ENCODE data around the gene DCDC2C. TPM values are rescaled to one million over a fixed set of nuclear protein-coding genes. Genes with fewer than 3 reads are reported as not detected.

DCDC2C gene
- total RNA-seq, 1 experiment from 2014 or later, result 0.43 TPM

DNA sequence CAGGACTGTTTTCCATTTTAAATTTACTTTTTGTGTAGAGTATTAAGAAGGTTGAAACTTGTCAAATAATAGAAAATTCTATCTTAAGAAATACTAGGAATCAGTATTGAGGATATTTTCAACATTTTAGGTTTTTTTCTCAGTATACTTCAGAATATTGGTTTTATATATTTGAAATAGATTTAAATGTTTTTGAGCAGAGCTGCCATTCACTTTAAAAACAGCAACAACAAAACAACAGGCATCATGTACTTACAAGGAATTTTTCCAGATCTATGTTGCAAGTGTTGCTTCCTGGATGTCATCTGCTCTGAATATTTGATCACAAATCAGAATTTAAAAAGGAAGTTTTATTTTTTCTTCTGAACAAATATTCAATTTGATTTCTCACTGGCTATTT is 84.4 kb downstream of the DCDC2C start:
- BruUV-seq (replicated peaks), result no TSS peak
- POLR2A ChIA-PET (ENCODE audit: low non-redundant PET), result no interaction called here

DNA sequence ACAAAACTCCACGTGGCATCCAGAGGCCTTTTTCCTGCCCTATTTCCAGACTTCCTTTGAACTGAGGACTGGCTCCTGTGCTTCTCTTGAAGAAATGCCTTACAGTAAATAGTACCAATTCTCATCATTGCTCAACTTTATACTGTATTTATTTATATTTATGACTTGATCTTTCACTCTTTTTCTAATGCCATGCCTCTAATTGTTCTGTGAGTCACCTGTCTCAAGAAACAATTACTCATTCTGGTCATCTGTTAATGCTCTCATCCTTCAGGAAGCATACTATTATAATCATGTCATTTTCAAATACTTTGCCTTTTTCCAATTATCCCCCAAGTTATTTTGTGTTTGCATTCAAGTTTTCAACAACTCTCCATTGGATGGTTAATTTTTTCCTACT is 85.9 kb downstream of the DCDC2C start:
- BruUV-seq (replicated peaks), result no TSS peak

More for the DNA sequence above, 84.4 kb downstream of the DCDC2C start:
- H3K4me3 ChIP-seq (ENCODE audit: low read depth, low read length, poor library complexity, severe bottlenecking), result no peak overlapping the region
- intact Hi-C loops (cut with micrococcal nuclease; ENCODE audit: unreplicated experiment), result no loop called here
- no peaks in the 10 kb centered on the region for H3K36me3 ChIP-seq (ENCODE audit: insufficient read depth, low read length, poor library complexity, severe bottlenecking)
- no peaks in the 10 kb centered on the region for H3K9me3 ChIP-seq (ENCODE audit: low read depth, low read length, poor library complexity, severe bottlenecking)
- H3K4me1 ChIP-seq (ENCODE audit: insufficient read depth, low read length, poor library complexity, severe bottlenecking), result no peaks in the 10 kb centered on the region
- CTCF ChIA-PET, result no interaction called here
- no peaks in the 10 kb centered on the region for H3K27me3 ChIP-seq (replicated peaks; ENCODE audit: insufficient read depth, low read depth, low read length, poor library complexity)
- no peak overlapping the region for H3K27ac ChIP-seq (ENCODE audit: low read depth, low read length, poor library complexity, severe bottlenecking)
- no peak for DNase-seq (ENCODE audit: low spot score)
- TF ChIP-seq, protein P1, sequence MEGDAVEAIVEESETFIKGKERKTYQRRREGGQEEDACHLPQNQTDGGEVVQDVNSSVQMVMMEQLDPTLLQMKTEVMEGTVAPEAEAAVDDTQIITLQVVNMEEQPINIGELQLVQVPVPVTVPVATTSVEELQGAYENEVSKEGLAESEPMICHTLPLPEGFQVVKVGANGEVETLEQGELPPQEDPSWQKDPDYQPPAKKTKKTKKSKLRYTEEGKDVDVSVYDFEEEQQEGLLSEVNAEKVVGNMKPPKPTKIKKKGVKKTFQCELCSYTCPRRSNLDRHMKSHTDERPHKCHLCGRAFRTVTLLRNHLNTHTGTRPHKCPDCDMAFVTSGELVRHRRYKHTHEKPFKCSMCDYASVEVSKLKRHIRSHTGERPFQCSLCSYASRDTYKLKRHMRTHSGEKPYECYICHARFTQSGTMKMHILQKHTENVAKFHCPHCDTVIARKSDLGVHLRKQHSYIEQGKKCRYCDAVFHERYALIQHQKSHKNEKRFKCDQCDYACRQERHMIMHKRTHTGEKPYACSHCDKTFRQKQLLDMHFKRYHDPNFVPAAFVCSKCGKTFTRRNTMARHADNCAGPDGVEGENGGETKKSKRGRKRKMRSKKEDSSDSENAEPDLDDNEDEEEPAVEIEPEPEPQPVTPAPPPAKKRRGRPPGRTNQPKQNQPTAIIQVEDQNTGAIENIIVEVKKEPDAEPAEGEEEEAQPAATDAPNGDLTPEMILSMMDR (conservative IDR thresholded peaks at IDR 0.05; ENCODE audit: low read depth, low read length), result no peak
- TF ChIP-seq EZH2 (IDR thresholded peaks at IDR 0.05; ENCODE audit: borderline replicate concordance, low read depth, low read length, poor library complexity, severe bottlenecking), result no peak

DNA sequence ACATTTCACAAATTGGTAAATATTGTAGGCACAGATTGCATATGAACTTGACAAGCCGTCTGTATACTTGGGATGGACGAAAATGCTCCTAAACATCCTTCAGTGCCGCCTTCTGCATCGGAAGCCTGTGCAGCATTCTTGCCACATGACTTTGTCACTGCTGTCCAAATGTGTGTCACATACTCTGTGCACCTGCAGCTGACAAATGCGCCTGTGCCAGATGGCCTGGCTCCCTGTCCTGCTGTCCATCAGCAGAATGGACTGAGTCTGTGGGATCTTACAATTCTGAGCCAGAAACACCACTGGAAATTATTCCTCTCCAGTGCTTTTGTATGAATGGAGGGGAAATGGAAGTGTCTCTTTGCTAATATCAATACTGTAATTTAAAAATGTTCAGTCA is 89.9 kb downstream of the DCDC2C start:
- Histone ChIP-seq H3K27ac (ENCODE audit: low read depth, low read length, poor library complexity, severe bottlenecking) (no peak overlapping the region), H3K9me3 (ENCODE audit: low read depth, low read length, poor library complexity, severe bottlenecking) (no peaks in the 10 kb centered on the region), H3K27me3 (replicated peaks; ENCODE audit: insufficient read depth, low read depth, low read length, poor library complexity) (no peaks in the 10 kb centered on the region), H3K4me1 (ENCODE audit: insufficient read depth, low read length, poor library complexity, severe bottlenecking) (no peaks in the 10 kb centered on the region), H3K4me3 (ENCODE audit: low read depth, low read length, poor library complexity, severe bottlenecking) (no peak overlapping the region), H3K36me3 (ENCODE audit: insufficient read depth, low read length, poor library complexity, severe bottlenecking) (no peaks in the 10 kb centered on the region)
- ChIA-PET CTCF (no interaction called here), POLR2A (ENCODE audit: low non-redundant PET) (no interaction called here)
- BruUV-seq (replicated peaks), result no TSS peak
- DNase-seq (ENCODE audit: low spot score), result no peak
- TF ChIP-seq, protein P1 (conservative IDR thresholded peaks at IDR 0.05; ENCODE audit: low read depth, low read length), result no peak
- no peak for TF ChIP-seq EZH2 (IDR thresholded peaks at IDR 0.05; ENCODE audit: borderline replicate concordance, low read depth, low read length, poor library complexity, severe bottlenecking)
- intact Hi-C loops (cut with micrococcal nuclease; ENCODE audit: unreplicated experiment), result no loop called here

More for the DNA sequence above, 85.9 kb downstream of the DCDC2C start:
- intact Hi-C loops (cut with micrococcal nuclease; ENCODE audit: unreplicated experiment), result no loop called here
- H3K27ac ChIP-seq (ENCODE audit: low read depth, low read length, poor library complexity, severe bottlenecking), result no peak overlapping the region
- no peak overlapping the region for H3K4me3 ChIP-seq (ENCODE audit: low read depth, low read length, poor library complexity, severe bottlenecking)
- H3K9me3 ChIP-seq (ENCODE audit: low read depth, low read length, poor library complexity, severe bottlenecking), result no peaks in the 10 kb centered on the region
- H3K27me3 ChIP-seq (replicated peaks; ENCODE audit: insufficient read depth, low read depth, low read length, poor library complexity), result no peaks in the 10 kb centered on the region
- DNase-seq (ENCODE audit: low spot score), result no peak
- no peaks in the 10 kb centered on the region for H3K4me1 ChIP-seq (ENCODE audit: insufficient read depth, low read length, poor library complexity, severe bottlenecking)
- H3K36me3 ChIP-seq (ENCODE audit: insufficient read depth, low read length, poor library complexity, severe bottlenecking), result no peaks in the 10 kb centered on the region
- CTCF ChIA-PET, result no interaction called here
- TF ChIP-seq EZH2 (IDR thresholded peaks at IDR 0.05; ENCODE audit: borderline replicate concordance, low read depth, low read length, poor library complexity, severe bottlenecking), result no peak
- TF ChIP-seq, protein P1 (conservative IDR thresholded peaks at IDR 0.05; ENCODE audit: low read depth, low read length), result no peak
- POLR2A ChIA-PET (ENCODE audit: low non-redundant PET), result no interaction called here

All from A673 (cell line).